GM18499 (cell line): Measurements from ENCODE around the gene CLK1.
"Not testable (repeated sequence)": the region's sequence is repeated elsewhere in the genome, so short reads cannot be mapped to it uniquely, and the experiment has no call there.

Experiments used
- ATAC-seq: cut with Tn5 transposase; IDR thresholded peaks from one replicate; pipeline ENCODE4 v1.9.1; 2021; ENCODE audit warnings: moderate number of reproducible peaks; ENCODE audit not compliant: insufficient read depth, unreplicated experiment

CLK1 gene

GRCh38 chr2:200852605-200853004, 11.9 kb downstream of the CLK1 start:
- no peak for ATAC-seq

DNA sequence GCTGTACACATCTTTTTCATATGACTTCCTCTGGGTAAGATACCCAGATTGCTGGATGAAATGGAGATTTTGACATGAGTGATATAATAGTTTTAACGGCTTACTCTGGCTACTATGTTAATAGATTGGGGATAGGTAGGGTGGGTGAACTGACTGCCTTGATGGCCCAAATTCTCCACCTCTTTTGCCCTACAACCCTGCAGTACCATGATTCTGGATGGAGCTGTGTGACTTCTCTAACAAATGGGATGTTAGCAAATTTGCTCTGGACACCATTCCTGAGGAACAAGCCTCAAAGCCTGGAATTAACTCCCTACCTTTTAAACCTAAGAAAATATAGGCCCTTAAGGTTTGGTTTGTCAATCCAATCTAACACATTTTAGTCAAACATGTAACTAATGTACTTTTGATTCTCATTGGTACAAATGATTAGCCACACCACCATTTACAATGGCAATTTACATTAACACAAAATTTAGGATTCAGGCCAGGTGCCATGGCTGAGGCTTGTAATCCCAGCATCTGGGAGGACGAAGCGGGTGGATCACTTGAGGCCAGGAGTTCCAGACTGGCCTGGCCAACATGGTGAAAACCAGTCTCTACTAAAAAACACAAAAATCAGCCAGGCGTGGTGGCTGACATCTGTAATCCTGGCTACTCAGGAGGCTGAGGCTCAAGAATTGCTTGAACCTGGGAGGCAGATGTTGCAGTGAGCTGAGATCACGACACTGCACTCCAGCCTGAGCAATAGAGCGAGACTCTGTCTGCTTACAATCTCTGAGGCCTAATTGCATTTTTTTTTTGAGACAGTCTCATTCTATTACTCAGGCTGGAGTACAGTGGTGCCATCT, 12.8 kb downstream of the CLK1 start:
- no peak for ATAC-seq

- ATAC-seq, result no peak
Measured at GRCh38 chr2:200850512-200851256, 13.8 kb downstream of the CLK1 start.

GRCh38 chr2:200847939-200848338, 16.5 kb downstream of the CLK1 start:
- no peak for ATAC-seq

- ATAC-seq, result no peak
Measured at GRCh38 chr2:200847269-200847668, 17.2 kb downstream of the CLK1 start.

DNA sequence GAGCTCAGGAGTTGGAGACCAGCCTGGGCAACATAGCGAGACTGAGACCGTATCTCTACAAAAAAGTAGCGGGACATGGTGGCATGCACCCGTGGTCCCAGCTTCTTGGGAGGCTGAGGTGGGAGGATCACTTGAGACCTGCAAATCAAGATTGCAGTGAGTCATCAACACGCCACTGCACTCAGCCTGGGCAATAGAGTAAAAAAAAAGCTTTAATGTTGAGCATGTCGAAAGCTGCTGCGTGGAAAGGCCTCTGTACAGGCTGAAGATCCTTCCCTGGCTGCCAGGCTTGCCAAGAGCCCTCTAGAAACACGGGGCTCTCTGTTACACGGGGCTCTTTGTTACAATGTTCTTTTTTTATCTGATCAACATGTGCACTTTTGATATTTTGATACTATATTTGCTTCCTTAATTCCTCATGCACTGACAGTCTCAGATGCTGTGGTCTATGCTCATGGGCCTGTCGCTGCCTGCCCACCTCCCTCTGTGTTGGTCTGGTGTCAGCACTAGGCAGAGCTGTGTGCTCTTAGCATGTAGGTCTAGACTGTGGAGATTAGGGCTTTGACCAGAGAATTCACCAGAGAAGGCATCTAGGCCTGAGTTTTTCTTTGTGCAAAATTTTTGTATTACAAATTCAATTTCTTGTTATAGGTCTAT, 18.7 kb downstream of the CLK1 start:
- ATAC-seq, result no peak

- no peak for ATAC-seq
Measured at GRCh38 chr2:200845194-200845593, 19.3 kb downstream of the CLK1 start.

DNA sequence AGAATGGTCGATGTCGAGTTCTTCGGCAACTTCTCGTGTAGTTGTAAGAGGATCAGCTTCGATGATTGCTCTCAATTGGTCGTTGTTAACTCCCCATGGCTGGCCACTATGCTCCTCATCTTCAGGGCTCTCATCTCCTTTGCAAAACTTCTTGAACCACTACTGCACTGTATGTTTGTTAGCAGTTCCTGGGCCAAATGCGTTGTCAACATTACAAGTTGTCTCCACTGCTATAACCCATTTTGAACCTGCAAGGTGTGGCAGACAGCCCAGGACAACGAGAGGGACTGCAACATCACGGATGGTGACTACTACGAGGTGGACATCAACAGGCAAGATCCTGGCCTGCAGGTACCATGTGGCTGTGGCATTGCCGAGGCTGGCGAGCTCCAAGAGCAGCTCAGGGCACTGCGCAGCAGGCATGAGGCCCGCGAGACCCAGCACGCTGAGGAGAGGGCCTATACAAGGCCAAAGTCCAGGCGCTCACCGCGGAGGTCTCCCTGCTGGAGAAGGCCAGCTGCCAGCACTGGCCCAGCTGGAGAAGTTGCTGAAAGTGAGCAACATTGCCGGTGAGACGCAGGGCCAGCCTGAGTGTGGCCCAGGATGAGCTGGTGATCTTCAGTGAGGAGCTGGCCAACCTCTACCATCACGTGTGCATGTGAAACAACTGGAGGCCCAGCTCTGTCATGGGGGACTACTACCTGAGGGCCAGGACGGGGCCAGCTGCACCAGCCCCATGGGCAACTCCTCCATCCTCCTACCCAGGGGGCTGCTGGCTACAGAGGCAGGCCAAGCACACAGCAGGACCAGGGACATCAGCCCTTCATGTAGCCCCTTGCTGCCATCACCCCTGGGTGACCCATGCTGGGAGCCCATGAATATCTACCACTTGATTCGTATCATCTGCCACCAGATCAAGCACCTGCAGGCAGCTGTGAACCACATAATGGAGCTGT, 20.2 kb downstream of the CLK1 start:
- no peak for ATAC-seq

DNA sequence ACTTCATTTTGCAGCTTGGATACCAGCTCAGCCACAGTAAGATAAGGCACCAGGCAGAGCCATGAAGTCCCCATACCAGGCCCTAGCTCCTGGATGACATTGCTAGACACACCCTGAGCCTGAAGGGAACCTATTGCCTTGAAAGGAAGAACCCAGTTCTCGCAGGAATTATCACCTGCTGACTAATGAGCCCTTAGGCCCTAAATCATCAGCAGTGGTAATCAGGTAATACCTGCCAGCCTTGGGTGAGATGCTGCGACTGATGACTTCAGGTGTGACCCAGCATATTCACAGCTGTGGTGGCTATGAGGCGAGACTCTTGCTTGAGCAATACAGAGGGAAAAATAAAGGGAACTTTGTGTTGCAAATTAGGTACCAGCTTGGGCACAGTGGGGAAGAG, 24.9 kb downstream of the CLK1 start:
- no peak for ATAC-seq

GRCh38 chr2:200834701-200835100, 29.8 kb downstream of the CLK1 start:
- no peak for ATAC-seq

- no peak for ATAC-seq
Measured at GRCh38 chr2:200829258-200829655, 35.2 kb downstream of the CLK1 start.

- no peak for ATAC-seq
Measured at GRCh38 chr2:200828572-200829257, 35.7 kb downstream of the CLK1 start.

GRCh38 chr2:200828104-200828503, 36.4 kb downstream of the CLK1 start:
- ATAC-seq, result no peak

DNA sequence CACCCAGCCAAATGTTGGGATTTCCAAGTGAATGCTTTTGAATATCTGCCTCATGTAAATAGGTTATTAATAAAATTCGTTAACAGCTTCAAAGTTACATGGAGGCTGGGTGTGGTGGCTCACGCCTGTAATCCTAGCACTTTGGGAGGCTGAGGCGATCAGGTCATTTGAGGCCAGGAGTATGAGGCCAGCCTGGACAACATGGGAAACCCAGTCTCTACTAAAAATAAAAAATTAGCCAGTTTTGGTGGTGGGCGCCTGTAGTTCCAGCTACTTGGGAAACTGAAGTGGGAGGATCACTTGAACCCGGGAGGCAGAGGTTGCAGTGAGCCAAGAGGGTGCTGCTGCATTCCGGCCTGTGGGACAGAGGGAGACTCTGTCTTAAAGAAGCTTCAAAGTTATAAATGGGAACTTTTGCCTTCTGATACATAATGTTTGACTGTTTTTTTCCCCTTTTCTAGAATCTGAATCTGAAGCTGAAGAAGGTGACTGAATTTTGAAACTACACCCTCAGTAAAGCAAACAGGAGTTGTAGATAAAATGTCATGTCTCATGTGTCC, 42.7 kb downstream of the CLK1 start:
- no peak for ATAC-seq

DNA sequence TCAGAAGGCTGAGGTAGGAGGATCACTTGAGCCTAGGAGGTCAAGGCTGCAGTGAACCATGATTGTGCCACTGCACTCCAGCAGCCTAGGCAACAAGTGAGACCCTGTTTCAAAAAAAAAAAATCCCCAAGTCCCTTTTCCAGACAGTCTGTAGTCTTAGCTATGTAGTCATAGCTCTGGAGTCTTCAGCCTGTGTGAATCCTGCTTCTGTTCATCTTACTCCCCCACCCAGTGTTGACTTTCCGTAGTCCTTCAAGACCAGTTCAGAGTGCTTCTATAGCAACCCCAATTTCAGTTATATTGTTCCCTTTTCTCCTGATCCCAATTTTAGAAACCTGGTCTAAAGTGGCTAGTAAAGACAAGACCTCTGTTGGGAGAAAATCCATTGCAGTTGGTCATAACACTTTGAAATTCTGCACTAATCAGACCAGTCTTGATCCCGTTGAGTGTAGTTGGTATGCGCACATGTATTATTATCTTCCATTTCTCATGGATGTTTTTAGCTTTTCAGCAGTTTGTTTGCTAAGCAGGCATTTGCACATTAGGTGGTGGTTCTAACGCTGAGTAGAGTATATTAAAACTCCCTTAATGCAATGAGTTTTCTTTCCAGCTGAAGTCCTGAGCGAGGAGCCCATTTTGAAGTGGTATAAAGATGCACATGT, 43.8 kb downstream of the CLK1 start:
- no peak for ATAC-seq

- not testable (repeated sequence) for ATAC-seq
Measured at GRCh38 chr2:200818732-200819131, 45.7 kb downstream of the CLK1 start.

DNA sequence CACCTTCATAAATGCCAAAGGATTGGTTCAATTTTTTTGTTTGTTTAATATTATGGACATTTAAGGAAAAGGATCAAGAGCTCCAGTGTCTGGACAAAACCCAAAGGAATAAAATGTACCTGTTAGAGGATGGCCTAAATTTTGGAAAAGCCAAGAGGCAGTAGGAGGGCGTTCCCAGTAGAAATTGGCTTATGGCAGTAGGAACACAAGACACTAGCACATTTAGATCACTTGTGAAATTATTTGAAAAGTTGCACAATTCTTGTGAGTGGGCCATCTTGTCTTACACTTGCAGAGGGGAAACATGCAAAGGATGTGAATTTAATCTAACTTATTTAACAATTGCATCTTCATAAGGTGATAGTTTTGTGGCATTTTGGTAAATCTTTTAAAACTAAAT, 49.5 kb downstream of the CLK1 start:
- no peak for ATAC-seq

DNA sequence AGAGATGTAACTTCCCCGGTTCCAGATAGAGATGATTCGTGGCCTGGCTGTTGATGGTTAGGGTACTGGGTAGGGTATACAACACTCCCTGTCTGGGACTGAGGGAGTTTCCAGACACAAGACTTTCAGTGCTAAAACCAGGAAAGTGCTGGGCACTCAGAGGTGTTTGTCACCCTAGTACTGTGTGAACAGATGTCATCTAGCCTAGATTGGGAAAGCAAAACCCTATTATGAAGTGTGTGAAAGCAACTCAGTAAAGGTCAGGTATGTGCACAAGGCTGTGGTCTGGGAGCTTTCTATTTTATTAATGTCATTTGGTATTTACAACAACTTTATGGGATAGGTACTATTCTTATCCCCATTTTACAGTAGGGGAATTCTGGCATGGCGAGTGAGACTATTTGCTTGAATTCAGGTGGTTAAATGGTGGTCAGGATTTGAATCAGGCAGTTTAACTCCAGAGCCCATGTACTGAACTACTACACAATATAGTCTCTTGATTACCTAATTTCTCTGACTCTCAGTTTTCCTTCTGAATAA, 50.1 kb downstream of the CLK1 start:
- ATAC-seq, result no peak
